ENCODE data around the gene SCRT2.
"Not testable (repeated sequence)": the region's sequence is repeated elsewhere in the genome, so short reads cannot be mapped to it uniquely, and the experiment has no call there.

SCRT2 gene

GRCh38 chr20:675453-676314 is at the start of gene SCRT2:
Gene SCRT2, minus strand, starts transcription at chr20:675802. Its CDS starts 201 bp downstream, at chr20:675601.
- no peak for FAIRE-seq

- FAIRE-seq: not testable (repeated sequence)
Observed at GRCh38 chr20:724797-725196, 49.2 kb upstream of the SCRT2 start.

- no peak for FAIRE-seq
Observed at GRCh38 chr20:723756-724155, 48.2 kb upstream of the SCRT2 start.

- no peak for FAIRE-seq
Observed at GRCh38 chr20:722822-723644, 47.4 kb upstream of the SCRT2 start.

- FAIRE-seq: no peak
Observed at GRCh38 chr20:721876-722275, 46.3 kb upstream of the SCRT2 start.

- no peak for FAIRE-seq
Observed at GRCh38 chr20:719816-720215, 44.2 kb upstream of the SCRT2 start.

- FAIRE-seq: no peak
Observed at GRCh38 chr20:719068-719467, 43.5 kb upstream of the SCRT2 start.

- FAIRE-seq: no peak
Observed at GRCh38 chr20:717832-718231, 42.2 kb upstream of the SCRT2 start.

- no peak for FAIRE-seq
Observed at GRCh38 chr20:717271-717670, 41.7 kb upstream of the SCRT2 start.

GRCh38 chr20:714453-714852 is 38.9 kb upstream of the SCRT2 start:
- FAIRE-seq: no peak

GRCh38 chr20:711576-711975 is 36.0 kb upstream of the SCRT2 start:
- FAIRE-seq: no peak

GRCh38 chr20:710780-711450 is 35.3 kb upstream of the SCRT2 start:
- FAIRE-seq: no peak

- no peak for FAIRE-seq
Observed at GRCh38 chr20:709991-710779, 34.6 kb upstream of the SCRT2 start.

GRCh38 chr20:709423-709822 is 33.8 kb upstream of the SCRT2 start:
- no peak for FAIRE-seq

- no peak for FAIRE-seq
Observed at GRCh38 chr20:708956-709355, 33.4 kb upstream of the SCRT2 start.

- no peak for FAIRE-seq
Observed at GRCh38 chr20:707451-708110, 32.0 kb upstream of the SCRT2 start.

GRCh38 chr20:706366-706885 is 30.8 kb upstream of the SCRT2 start:
- no peak for FAIRE-seq

- FAIRE-seq: no peak
Observed at GRCh38 chr20:704726-705125, 29.1 kb upstream of the SCRT2 start.

- FAIRE-seq: no peak
Observed at GRCh38 chr20:703426-703825, 27.8 kb upstream of the SCRT2 start.

GRCh38 chr20:703006-703405 is 27.4 kb upstream of the SCRT2 start:
- no peak for FAIRE-seq

- no peak for FAIRE-seq
Observed at GRCh38 chr20:701401-702129, 26.0 kb upstream of the SCRT2 start.

Measured in endometrium (tissue), 2 donors.